NCI-H1417 (cell line): ENCODE measurements around the gene FUCA1.

Experiments
- DNase-seq, 3 experiments: peaks; one replicate each; lab custom pipeline; 2025; lab: John Stamatoyannopoulos, UW

FUCA1 gene

GRCh38 chr1:23801338-23801748, 66.7 kb downstream of the FUCA1 start:
- peak in 2 of 3 experiments; percentile 27 to 65 for DNase-seq

- DNase-seq = peak; percentile 94 to 96 (median 95)
Observed at GRCh38 chr1:23800400-23801337, 67.4 kb downstream of the FUCA1 start, which contains the start of gene GALE. GALE (minus strand) TSS chr1:23800754; CDS start chr1:23799007, 1,747 bp downstream.

- peak in 2 of 3 experiments; percentile 59 to 71 for DNase-seq
Observed at GRCh38 chr1:23799570-23800399, 68.3 kb downstream of the FUCA1 start.

- no peak for DNase-seq
Observed at GRCh38 chr1:23799255-23799569, 68.9 kb downstream of the FUCA1 start.

GRCh38 chr1:23798662-23799142, 69.4 kb downstream of the FUCA1 start:
- DNase-seq = no peak

- DNase-seq = no peak
Observed at GRCh38 chr1:23797478-23798448, 70.3 kb downstream of the FUCA1 start.

- no peak for DNase-seq
Observed at GRCh38 chr1:23796466-23797271, 71.4 kb downstream of the FUCA1 start.

GRCh38 chr1:23795676-23796465, 72.2 kb downstream of the FUCA1 start:
- DNase-seq = no peak
